ENCODE data around the gene CYTH1. TPM values are rescaled to one million over a fixed set of nuclear protein-coding genes. Genes with fewer than 3 reads are reported as not detected.

CYTH1 gene
- total and polyA plus RNA-seq, 2 donors (not counting 1 experiment from before 2014, with no cell fraction given) = 255 to 353 TPM

DNA sequence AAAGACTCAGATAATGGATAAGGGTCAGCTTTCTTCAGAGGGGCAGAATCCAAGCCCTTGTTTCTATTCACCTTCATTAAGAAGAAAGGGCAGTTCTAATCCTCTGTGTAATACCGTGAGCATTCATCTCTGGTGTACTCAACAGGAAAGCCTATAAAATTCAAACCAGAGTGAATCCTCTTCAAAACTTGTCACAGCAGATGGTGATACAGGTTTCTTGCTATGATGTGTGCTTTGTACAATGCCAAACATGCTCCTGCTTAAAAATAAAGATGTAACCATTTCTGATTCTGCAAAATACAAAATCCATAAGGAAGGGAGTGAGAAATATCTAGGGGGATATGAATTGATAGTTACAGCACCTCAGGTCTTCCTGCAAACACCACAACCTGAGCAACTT is 49.7 kb downstream of the CYTH1 start:
- TF ChIP-seq, protein P1, sequence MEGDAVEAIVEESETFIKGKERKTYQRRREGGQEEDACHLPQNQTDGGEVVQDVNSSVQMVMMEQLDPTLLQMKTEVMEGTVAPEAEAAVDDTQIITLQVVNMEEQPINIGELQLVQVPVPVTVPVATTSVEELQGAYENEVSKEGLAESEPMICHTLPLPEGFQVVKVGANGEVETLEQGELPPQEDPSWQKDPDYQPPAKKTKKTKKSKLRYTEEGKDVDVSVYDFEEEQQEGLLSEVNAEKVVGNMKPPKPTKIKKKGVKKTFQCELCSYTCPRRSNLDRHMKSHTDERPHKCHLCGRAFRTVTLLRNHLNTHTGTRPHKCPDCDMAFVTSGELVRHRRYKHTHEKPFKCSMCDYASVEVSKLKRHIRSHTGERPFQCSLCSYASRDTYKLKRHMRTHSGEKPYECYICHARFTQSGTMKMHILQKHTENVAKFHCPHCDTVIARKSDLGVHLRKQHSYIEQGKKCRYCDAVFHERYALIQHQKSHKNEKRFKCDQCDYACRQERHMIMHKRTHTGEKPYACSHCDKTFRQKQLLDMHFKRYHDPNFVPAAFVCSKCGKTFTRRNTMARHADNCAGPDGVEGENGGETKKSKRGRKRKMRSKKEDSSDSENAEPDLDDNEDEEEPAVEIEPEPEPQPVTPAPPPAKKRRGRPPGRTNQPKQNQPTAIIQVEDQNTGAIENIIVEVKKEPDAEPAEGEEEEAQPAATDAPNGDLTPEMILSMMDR (IDR thresholded peaks at IDR 0.05) = no peak
- no peak for TF ChIP-seq EZH2 (IDR thresholded peaks at IDR 0.05; ENCODE audit: borderline replicate concordance, insufficient read depth, low read depth, low read length, poor library complexity, severe bottlenecking)
- Histone ChIP-seq H3K27me3 (replicated peaks in 1 of 4; ENCODE audit: control extremely low read depth in 1 of 4, control insufficient read depth in 3 of 4, insufficient read depth in 4 of 4, low read length in 3 of 4) (no peaks in the 10 kb centered on the region), H3K4me1 (ENCODE audit: control insufficient read depth in 2 of 2, insufficient read depth in 2 of 2, low read length in 2 of 2) (peaks cover 74 to 80% of the 10 kb centered on the region in 2 donors), H2AFZ (ENCODE audit: insufficient read depth, low read depth, low read length, poor library complexity, severe bottlenecking) (no peak overlapping the region), H3K9ac (ENCODE audit: low read length) (no peak overlapping the region), H3K4me3 (ENCODE audit: control extremely low read depth in 1 of 5, extremely low read depth in 1 of 5, insufficient read depth in 1 of 5, low read depth in 2 of 5, low read length in 4 of 5) (no peak overlapping the region), H3K36me3 (replicated peaks in 1 of 2; ENCODE audit: control extremely low read depth in 1 of 2, control insufficient read depth in 1 of 2, extremely low read depth in 1 of 2, insufficient read depth in 2 of 2, low read length in 1 of 2) (peaks cover 3 to 17% of the 10 kb centered on the region in 2 experiments), H4K20me1 (ENCODE audit: control insufficient read depth, insufficient read depth, low read length, poor library complexity, severe bottlenecking) (peaks cover 83% of the 10 kb centered on the region), H3K4me2 (replicated peaks; ENCODE audit: low read depth, low read length, poor library complexity, severe bottlenecking) (peak overlapping the region; percentile 51), H3K27ac (ENCODE audit: low read length in 2 of 2) (peak overlapping the region in 1 of 2 donors; percentile 95), H3K79me2 (ENCODE audit: control insufficient read depth, insufficient read depth, low read length) (peaks cover 100% of the 10 kb centered on the region), H3K9me3 (ENCODE audit: control extremely low read depth in 1 of 3, control insufficient read depth in 2 of 3, insufficient read depth in 1 of 3, low read length in 2 of 3) (no peaks in the 10 kb centered on the region)
- intact Hi-C loops (cut with micrococcal nuclease) = loop anchor here (10.0 kb wide), 1 partner anchor 112 kb away; the partner anchor contains the start of gene USP36
- ATAC-seq (ENCODE audit: low read depth) = no peak
- DNase-seq = no peak
- Mint-ChIP-seq H3K9me3 (ENCODE audit: insufficient read depth) (no peaks in the 10 kb centered on the region), H3K4me1 (peaks cover 73% of the 10 kb centered on the region), H3K27ac (peak overlapping the region; percentile 85), H3K27me3 (no peaks in the 10 kb centered on the region), H3K4me3 (peak overlapping the region; percentile 78)
- CTCF ChIA-PET = interaction anchor here (2.2 to 6.6 kb wide), 3 partner anchors 11 to 24 kb away, joined by 6 to 65 read pairs (median 35); no protein-coding TSS in a partner anchor
- POLR2A ChIA-PET = no interaction called here
- WGBS (ENCODE audit: insufficient coverage) = no CpG with 5 or more reads among the region's 1 CpG

DNA sequence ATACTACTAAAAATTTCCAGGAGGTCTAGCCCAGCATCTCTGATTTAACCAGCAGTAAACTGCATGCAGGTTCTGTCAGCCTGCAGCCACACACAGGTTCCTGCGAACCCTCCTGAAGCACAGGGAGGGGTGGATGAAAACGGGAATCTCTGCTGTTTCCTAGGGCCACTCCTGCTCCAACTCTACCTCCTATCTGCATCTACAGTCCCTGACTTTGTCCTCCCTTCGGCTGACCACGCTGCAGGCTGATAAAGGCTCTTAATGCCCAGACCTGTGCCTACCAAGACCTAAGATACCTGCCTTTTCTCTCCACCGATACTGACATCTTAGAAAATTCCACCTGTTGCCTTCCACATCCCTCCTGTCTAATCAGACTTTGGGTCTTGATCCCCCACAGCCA is 50.2 kb downstream of the CYTH1 start:
- Mint-ChIP-seq H3K4me3 (peak overlapping the region; percentile 78), H3K27me3 (no peaks in the 10 kb centered on the region), H3K9me3 (ENCODE audit: insufficient read depth) (no peaks in the 10 kb centered on the region), H3K27ac (peak overlapping the region; percentile 85), H3K4me1 (peaks cover 74% of the 10 kb centered on the region)
- peak overlapping the region; percentile 51 for H3K4me2 ChIP-seq (replicated peaks; ENCODE audit: low read depth, low read length, poor library complexity, severe bottlenecking)
- peaks cover 100% of the 10 kb centered on the region for H3K79me2 ChIP-seq (ENCODE audit: control insufficient read depth, insufficient read depth, low read length)
- H3K4me3 ChIP-seq (ENCODE audit: control extremely low read depth in 1 of 5, extremely low read depth in 1 of 5, insufficient read depth in 1 of 5, low read depth in 2 of 5, low read length in 4 of 5) = no peak overlapping the region
- intact Hi-C loops (cut with micrococcal nuclease) = loop anchor here (10.0 kb wide), 1 partner anchor 113 kb away; the partner anchor contains the start of gene USP36
- TF ChIP-seq, protein P1 (IDR thresholded peaks at IDR 0.05) = no peak
- no peak for TF ChIP-seq EZH2 (IDR thresholded peaks at IDR 0.05; ENCODE audit: borderline replicate concordance, insufficient read depth, low read depth, low read length, poor library complexity, severe bottlenecking)
- WGBS (ENCODE audit: insufficient coverage) = 81% methylated on average over 5 of the region's 5 CpGs
- CTCF ChIA-PET = interaction anchor here (1.3 to 6.6 kb wide), 3 partner anchors 10 to 68 kb away, joined by 3 to 65 read pairs (median 11); no protein-coding TSS in a partner anchor
- H3K4me1 ChIP-seq (ENCODE audit: control insufficient read depth in 2 of 2, insufficient read depth in 2 of 2, low read length in 2 of 2) = peaks cover 74 to 80% of the 10 kb centered on the region in 2 donors
- no peak overlapping the region for H3K9ac ChIP-seq (ENCODE audit: low read length)
- no peaks in the 10 kb centered on the region for H3K9me3 ChIP-seq (ENCODE audit: control extremely low read depth in 1 of 3, control insufficient read depth in 2 of 3, insufficient read depth in 1 of 3, low read length in 2 of 3)
- no peak for ATAC-seq (ENCODE audit: low read depth)
- H3K27me3 ChIP-seq (replicated peaks in 1 of 4; ENCODE audit: control extremely low read depth in 1 of 4, control insufficient read depth in 3 of 4, insufficient read depth in 4 of 4, low read length in 3 of 4) = no peaks in the 10 kb centered on the region
- peaks cover 3 to 21% of the 10 kb centered on the region in 2 experiments for H3K36me3 ChIP-seq (replicated peaks in 1 of 2; ENCODE audit: control extremely low read depth in 1 of 2, control insufficient read depth in 1 of 2, extremely low read depth in 1 of 2, insufficient read depth in 2 of 2, low read length in 1 of 2)
- no peak for DNase-seq
- peak overlapping the region in 1 of 2 donors; percentile 95 for H3K27ac ChIP-seq (ENCODE audit: low read length in 2 of 2)
- POLR2A ChIA-PET = interaction anchor here (2.0 kb wide), 1 partner anchor 23 kb away, joined by 5 read pairs; no protein-coding TSS in a partner anchor
- H4K20me1 ChIP-seq (ENCODE audit: control insufficient read depth, insufficient read depth, low read length, poor library complexity, severe bottlenecking) = peaks cover 87% of the 10 kb centered on the region
- H2AFZ ChIP-seq (ENCODE audit: insufficient read depth, low read depth, low read length, poor library complexity, severe bottlenecking) = no peak overlapping the region

Measured in B cell (primary cell).